Fibroblast of mammary gland (primary cell): ENCODE measurements around the gene SATB1.

Experiments used
- DNase-seq: peaks from one replicate; pipeline ENCODE4 v3.0.0-alpha.2; 2010; ENCODE audit warnings: low read depth
- H3K4me3 ChIP-seq: 2 replicates; pipeline ENCODE4 v1.5.1; 2011; ENCODE audit warnings: low read depth, mild to moderate bottlenecking, low read length, moderate library complexity; ENCODE audit not compliant: control insufficient read depth
- TF ChIP-seq, protein P1 (sequence below): conservative IDR thresholded peaks from 2 replicates; pipeline ENCODE4 v1.5.1; 2011; ENCODE audit warnings: low read depth, low read length, inconsistent platforms; ENCODE audit not compliant: control insufficient read depth, insufficient read depth

SATB1 gene

DNA sequence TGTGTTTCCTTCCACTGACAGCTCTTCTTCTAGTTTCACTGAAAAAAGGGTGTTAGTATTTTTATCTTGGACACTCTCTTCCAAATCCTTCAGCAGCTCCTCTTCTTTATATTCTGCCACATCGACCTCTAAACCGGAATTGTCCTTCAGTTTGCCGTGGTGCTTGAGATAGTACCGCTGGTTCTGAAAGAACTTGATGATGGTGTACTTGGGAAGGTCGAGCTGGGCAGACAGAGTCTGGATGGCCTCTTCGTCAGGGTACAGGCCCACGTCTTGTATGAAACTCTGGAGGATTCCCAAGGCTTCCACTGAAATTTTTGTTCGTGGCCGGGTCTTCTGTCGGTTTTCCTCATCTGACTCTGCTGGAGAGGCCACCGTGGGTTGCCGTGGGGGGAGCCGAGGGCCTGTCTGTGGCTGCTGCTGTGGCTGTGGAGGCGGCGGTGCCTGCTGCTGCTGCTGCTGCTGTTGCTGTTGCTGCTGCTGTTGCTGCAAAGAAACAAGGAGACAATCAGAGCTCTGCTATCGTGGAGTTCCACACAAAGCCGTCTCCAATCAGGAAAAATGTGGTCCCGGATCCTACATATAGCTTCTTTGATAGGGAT is 75.8 kb downstream of the SATB1 start:
- H3K4me3 ChIP-seq: no peak overlapping the region
- DNase-seq: no peak
- TF ChIP-seq, protein P1, sequence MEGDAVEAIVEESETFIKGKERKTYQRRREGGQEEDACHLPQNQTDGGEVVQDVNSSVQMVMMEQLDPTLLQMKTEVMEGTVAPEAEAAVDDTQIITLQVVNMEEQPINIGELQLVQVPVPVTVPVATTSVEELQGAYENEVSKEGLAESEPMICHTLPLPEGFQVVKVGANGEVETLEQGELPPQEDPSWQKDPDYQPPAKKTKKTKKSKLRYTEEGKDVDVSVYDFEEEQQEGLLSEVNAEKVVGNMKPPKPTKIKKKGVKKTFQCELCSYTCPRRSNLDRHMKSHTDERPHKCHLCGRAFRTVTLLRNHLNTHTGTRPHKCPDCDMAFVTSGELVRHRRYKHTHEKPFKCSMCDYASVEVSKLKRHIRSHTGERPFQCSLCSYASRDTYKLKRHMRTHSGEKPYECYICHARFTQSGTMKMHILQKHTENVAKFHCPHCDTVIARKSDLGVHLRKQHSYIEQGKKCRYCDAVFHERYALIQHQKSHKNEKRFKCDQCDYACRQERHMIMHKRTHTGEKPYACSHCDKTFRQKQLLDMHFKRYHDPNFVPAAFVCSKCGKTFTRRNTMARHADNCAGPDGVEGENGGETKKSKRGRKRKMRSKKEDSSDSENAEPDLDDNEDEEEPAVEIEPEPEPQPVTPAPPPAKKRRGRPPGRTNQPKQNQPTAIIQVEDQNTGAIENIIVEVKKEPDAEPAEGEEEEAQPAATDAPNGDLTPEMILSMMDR: no peak

DNA sequence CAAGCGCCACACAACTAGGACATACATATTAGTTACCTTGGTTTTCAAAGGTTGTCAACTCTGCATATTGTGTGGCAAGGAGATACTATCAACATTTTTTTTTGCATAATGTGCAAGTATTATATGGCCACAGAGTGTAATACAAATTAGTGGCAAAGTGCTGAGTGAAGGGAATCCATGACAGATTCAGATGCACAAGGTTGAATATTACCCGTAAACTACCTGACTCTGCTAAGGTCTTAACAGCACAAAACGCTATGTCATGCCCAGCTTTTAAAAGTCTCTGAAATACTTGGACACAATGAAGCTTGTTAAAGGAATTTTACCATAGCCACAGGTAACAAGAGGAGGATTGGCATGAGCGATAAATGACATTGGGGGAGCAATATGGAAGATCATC is 79.0 kb downstream of the SATB1 start:
- no peak for DNase-seq
- TF ChIP-seq, protein P1: no peak
- no peak overlapping the region for H3K4me3 ChIP-seq

DNA sequence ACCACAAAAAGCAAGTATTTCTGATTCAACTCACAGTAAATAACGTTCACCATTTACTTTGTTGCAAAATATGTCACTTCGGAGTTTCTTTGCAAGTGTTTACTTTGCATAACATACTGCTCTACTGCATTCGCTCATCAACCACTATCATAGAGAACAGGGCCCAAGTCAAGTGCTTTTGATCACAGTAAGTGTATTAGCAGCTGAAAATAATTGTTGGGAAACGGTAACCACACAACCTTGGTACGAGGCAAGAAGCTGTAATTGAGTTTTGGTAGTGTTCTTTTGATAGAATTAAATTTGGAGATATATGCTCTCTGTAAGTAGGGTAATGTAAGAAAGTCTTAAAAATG is 80.1 kb downstream of the SATB1 start:
- no peak overlapping the region for H3K4me3 ChIP-seq
- TF ChIP-seq, protein P1: no peak
- DNase-seq: no peak

DNA sequence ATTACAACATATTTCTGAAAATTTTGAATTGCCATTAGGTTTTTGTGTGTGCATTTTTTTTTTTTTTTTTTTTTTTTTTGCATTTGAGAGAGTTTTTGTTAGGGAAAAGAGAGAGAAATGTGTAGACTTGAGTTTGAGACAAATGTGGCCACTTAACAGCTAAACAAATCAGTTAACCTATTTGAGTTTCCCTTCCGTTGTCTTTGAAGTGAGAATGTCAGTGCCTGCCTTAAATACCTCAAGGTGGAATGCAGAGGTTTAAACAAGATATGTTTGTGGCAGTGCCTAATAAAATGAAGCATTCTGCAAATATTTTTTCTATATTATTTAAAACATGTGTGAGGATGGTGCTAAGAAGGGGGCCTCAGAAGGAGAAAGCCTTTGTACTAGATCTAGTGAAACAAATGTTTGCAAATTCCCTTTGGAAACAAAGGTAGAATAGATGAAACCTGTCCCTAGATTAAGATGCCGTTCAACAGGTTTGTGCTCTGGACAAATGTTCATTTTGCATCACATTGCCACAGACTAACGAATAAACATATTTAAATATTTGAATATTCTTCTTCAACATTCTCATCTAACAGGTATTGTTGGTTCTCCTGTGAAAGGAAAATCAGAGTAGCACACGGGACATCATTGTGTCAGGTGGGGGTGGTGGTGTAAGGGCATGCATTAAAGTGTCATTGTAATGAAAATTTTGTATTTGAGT is 80.7 kb downstream of the SATB1 start:
- DNase-seq: no peak
- H3K4me3 ChIP-seq: no peak overlapping the region
- TF ChIP-seq, protein P1: no peak

DNA sequence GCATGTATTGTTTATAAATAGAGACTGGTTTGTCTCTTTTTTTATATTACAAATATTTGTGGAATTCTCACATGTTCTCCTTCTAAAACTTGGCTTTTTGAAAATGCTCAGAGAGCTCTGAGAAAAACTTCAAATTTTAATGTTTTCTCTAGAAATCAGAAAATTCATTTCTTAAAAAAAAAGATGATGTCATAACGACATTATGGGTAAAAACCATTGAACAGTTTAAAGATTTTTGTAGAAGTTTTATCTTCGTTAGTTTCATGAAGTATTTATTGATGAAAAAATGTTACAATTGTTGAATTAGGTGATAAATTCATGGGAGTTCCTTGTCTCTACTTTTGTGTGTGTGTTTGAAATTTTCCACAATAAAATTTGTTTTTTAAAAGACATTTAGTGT is 81.3 kb downstream of the SATB1 start:
- TF ChIP-seq, protein P1: no peak
- DNase-seq: no peak
- no peak overlapping the region for H3K4me3 ChIP-seq

DNA sequence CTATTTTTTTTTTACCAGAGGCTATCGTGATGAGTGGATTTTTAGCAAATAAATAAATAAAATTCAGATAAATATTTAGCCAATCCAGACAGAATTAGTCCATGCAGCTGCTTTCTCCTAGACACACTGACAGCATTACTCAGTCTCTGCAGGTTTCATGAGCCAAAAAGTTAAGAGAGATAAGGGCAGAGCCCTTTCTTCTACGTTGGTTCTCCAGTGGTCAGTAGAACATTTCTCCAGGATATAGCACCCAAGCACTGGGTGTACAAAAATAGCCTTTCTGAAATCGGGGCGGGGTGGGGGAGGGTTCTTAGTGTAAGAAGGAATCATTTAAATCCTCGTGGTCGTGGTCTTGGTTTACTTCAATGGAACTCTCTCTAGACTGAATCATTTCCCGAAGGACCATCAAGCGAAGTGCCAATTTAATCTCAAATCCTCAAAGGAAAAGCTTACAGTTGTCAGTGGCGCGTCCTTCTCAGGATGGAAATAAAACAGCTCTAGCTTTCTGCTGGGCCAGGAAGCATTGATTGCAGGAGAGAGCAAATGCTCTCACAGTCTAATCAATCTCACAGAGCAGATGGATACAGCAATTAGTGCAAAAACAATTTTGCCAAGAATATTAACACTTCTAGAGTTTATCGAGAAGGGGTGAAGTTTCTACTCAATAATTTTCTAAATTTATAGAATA is 86.2 kb downstream of the SATB1 start:
- TF ChIP-seq, protein P1: no peak
- H3K4me3 ChIP-seq: no peak overlapping the region
- no peak for DNase-seq
